IMR-90 (cell line): ENCODE results near the gene GRPR. TPM values are rescaled to one million over a fixed set of nuclear protein-coding genes. Genes with fewer than 3 reads are reported as not detected.

Source experiments
- ATAC-seq: fragments of 200-7000 bp; cut with Tn5 transposase; 2 replicates; pipeline ENCODE4 v1.9.1; 2020; ENCODE audit warnings: low read depth, mild to moderate bottlenecking, moderate library complexity
- BruUV-seq: library from RNA; stranded (reverse); fragments of 400-500 nt; replicated peaks from 2 replicates; lab custom pipeline; 2021; lab: Mats Ljungman, UMichigan
- CTCF ChIA-PET: fragments of 300-600 bp; formaldehyde crosslinking; extraction: SDS; loops from one replicate; lab custom pipeline; 2021; ENCODE audit warnings: antibody characterized with exemption; lab: Yijun Ruan, JAX
- POLR2A ChIA-PET: fragments of 300-600 bp; sonication (Branson Sonifier 250); formaldehyde crosslinking; loops from one replicate; lab custom pipeline; 2022; ENCODE audit warnings: antibody characterized with exemption; ENCODE audit not compliant: unreplicated experiment; lab: Charles Lee
- DNase-seq: peaks from one replicate; pipeline ENCODE4 v3.0.0; 2013
- H2AFZ ChIP-seq: replicated peaks from 2 replicates; pipeline ENCODE3; 2013; ENCODE audit warnings: low read length, mild to moderate bottlenecking; ENCODE audit not compliant: poor library complexity
- H2AK5ac ChIP-seq: 2 replicates; pipeline ENCODE4 v1.6.1; 2013; ENCODE audit warnings: low read depth, low read length, inconsistent platforms
- H2AK9ac ChIP-seq: replicated peaks from 2 replicates; pipeline ENCODE3; 2013; ENCODE audit warnings: mild to moderate bottlenecking, low read depth, low read length, moderate library complexity; ENCODE audit not compliant: poor library complexity
- H2BK120ac ChIP-seq: 2 replicates; pipeline ENCODE4 v1.6.1; 2013; ENCODE audit warnings: low read depth, low read length, inconsistent platforms
- H2BK15ac ChIP-seq: 3 replicates; pipeline ENCODE4 v1.6.1; 2013; ENCODE audit warnings: low read depth, low read length, inconsistent platforms
- H2BK20ac ChIP-seq: 2 replicates; pipeline ENCODE4 v1.6.1; 2013; ENCODE audit warnings: low read depth, mild to moderate bottlenecking, inconsistent platforms, low read length, moderate library complexity
- H2BK5ac ChIP-seq: 2 replicates; pipeline ENCODE4 v1.6.1; 2013; ENCODE audit warnings: mild to moderate bottlenecking, low read depth, low read length, inconsistent platforms; ENCODE audit not compliant: poor library complexity, severe bottlenecking
- H3K14ac ChIP-seq: replicated peaks from 2 replicates; pipeline ENCODE4 v1.6.1; 2013; ENCODE audit warnings: low read depth, low read length, inconsistent platforms
- H3K18ac ChIP-seq: 2 replicates; pipeline ENCODE4 v1.6.1; 2013; ENCODE audit warnings: low read depth, low read length, control low read depth
- H3K23ac ChIP-seq: 2 replicates; pipeline ENCODE4 v1.6.1; 2013; ENCODE audit warnings: low read depth, low read length, inconsistent platforms
- H3K27ac ChIP-seq: 2 replicates; pipeline ENCODE4 v1.5.1; 2013; ENCODE audit warnings: mild to moderate bottlenecking, control low read depth, low read length; ENCODE audit not compliant: insufficient read depth
- H3K27me3 ChIP-seq: 2 replicates; pipeline ENCODE4 v1.6.1; 2013; ENCODE audit warnings: low read length; ENCODE audit not compliant: control insufficient read depth, insufficient read depth
- H3K36me3 ChIP-seq: 2 replicates; pipeline ENCODE4 v1.6.1; 2013; ENCODE audit warnings: low read length, mixed read lengths; ENCODE audit not compliant: control insufficient read depth, insufficient read depth
- H3K4ac ChIP-seq: 2 replicates; pipeline ENCODE4 v1.6.1; 2013; ENCODE audit warnings: low read depth, low read length, inconsistent platforms
- H3K4me1 ChIP-seq: 2 replicates; pipeline ENCODE4 v1.6.1; 2013; ENCODE audit warnings: low read length, mixed read lengths; ENCODE audit not compliant: control insufficient read depth, insufficient read depth
- H3K4me2 ChIP-seq: 2 replicates; pipeline ENCODE4 v1.6.1; 2013; ENCODE audit warnings: low read depth, mild to moderate bottlenecking, control low read depth, low read length, moderate library complexity
- H3K4me3 ChIP-seq: 2 replicates; pipeline ENCODE4 v1.5.1; 2013; ENCODE audit warnings: low read depth, mild to moderate bottlenecking, control low read depth, low read length, moderate library complexity; ENCODE audit not compliant: insufficient read depth
- H3K56ac ChIP-seq: 2 replicates; pipeline ENCODE4 v1.6.1; 2013; ENCODE audit warnings: low read length, inconsistent platforms; ENCODE audit not compliant: insufficient read depth; ENCODE audit errors: extremely low read depth
- H3K79me1 ChIP-seq, 2 experiments: 2 replicates each; pipeline ENCODE4 v1.6.1; 2013; ENCODE audit warnings: low read length in 2 of 2, inconsistent platforms in 1 of 2, low read depth in 1 of 2
- H3K9ac ChIP-seq: 2 replicates; pipeline ENCODE4 v1.6.1; 2013; ENCODE audit warnings: low read depth, low read length, control low read depth
- H3K9me1 ChIP-seq: 2 replicates; pipeline ENCODE4 v1.6.1; 2013; ENCODE audit warnings: low read length, inconsistent platforms; ENCODE audit not compliant: insufficient read depth
- H3K9me3 ChIP-seq: 2 replicates; pipeline ENCODE4 v1.6.1; 2013; ENCODE audit warnings: low read length; ENCODE audit not compliant: control insufficient read depth, insufficient read depth
- H4K20me1 ChIP-seq: 2 replicates; pipeline ENCODE4 v1.6.1; 2013; ENCODE audit warnings: low read length, inconsistent platforms; ENCODE audit not compliant: insufficient read depth
- H4K5ac ChIP-seq: 2 replicates; pipeline ENCODE4 v1.6.1; 2013; ENCODE audit warnings: mild to moderate bottlenecking, low read depth, low read length, control low read depth
- H4K8ac ChIP-seq, 2 experiments: 2 replicates each; pipeline ENCODE4 v1.6.1; 2013; ENCODE audit warnings: low read depth in 2 of 2, low read length in 2 of 2, control low read depth in 1 of 2, inconsistent platforms in 1 of 2
- H4K91ac ChIP-seq: 2 replicates; pipeline ENCODE4 v1.6.1; 2013; ENCODE audit warnings: low read depth, low read length, inconsistent platforms; ENCODE audit not compliant: insufficient read depth
- CEBPB ChIP-seq: IDR thresholded peaks from 2 replicates; pipeline ENCODE4 v1.6.1; 2012; ENCODE audit warnings: low read depth, low read length, improper control_type of control experiment
- ELK1 ChIP-seq: fragments of 150-350 bp; IDR thresholded peaks from 2 replicates; pipeline ENCODE4 v1.6.1; 2016; ENCODE audit warnings: low read depth, mild to moderate bottlenecking, low read length, moderate library complexity, borderline replicate concordance
- MAZ ChIP-seq: IDR thresholded peaks from 2 replicates; pipeline ENCODE4 v1.6.1; 2012; ENCODE audit warnings: low read depth, mild to moderate bottlenecking, low read length, improper control_type of control experiment, moderate library complexity, borderline replicate concordance
- NFE2L2 ChIP-seq: fragments of 150-350 bp; IDR thresholded peaks from 2 replicates; pipeline ENCODE4 v1.6.1; 2016; ENCODE audit warnings: low read depth, mild to moderate bottlenecking, low read length
- RAD21 ChIP-seq: IDR thresholded peaks from 2 replicates; pipeline ENCODE4 v1.6.1; 2012; ENCODE audit warnings: low read length, improper control_type of control experiment
- RCOR1 ChIP-seq: IDR thresholded peaks from 2 replicates; pipeline ENCODE4 v1.6.1; 2012; ENCODE audit warnings: mild to moderate bottlenecking, low read length, improper control_type of control experiment; ENCODE audit not compliant: insufficient replicate concordance
- SMC3 ChIP-seq: fragments of 150-350 bp; IDR thresholded peaks from 2 replicates; pipeline ENCODE4 v1.6.1; 2016; ENCODE audit warnings: low read depth, mild to moderate bottlenecking, antibody characterized with exemption, low read length, moderate library complexity
- USF2 ChIP-seq: fragments of 150-350 bp; IDR thresholded peaks from 2 replicates; pipeline ENCODE4 v1.6.1; 2017; ENCODE audit warnings: mild to moderate bottlenecking, antibody characterized with exemption, low read length, low read depth
- WGBS, 2 experiments: methylation state at CpG; one replicate each; pipeline versions ENCODE4 v1.1.5 to v1.1.7; 2013; ENCODE audit warnings: missing lambda C conversion rate in 2 of 2; ENCODE audit not compliant: insufficient read length in 1 of 2; ENCODE audit errors: extremely low coverage in 2 of 2; 5-methylcytosine and 5-hydroxymethylcytosine counted together
- dilution Hi-C: fragments of 300-500 bp; cut with HindIII; formaldehyde crosslinking; loops from one replicate; pipeline ENCODE4 v1.14.3; 2018; ENCODE audit warnings: low sequenced_read_pairs; ENCODE audit not compliant: unreplicated experiment
- in situ Hi-C: fragments of 300-500 bp; cut with MboI; formaldehyde crosslinking; loops from 3 replicates; pipeline ENCODE4 v1.14.3; 2019; ENCODE audit warnings: low sequenced_read_pairs, inconsistent platforms, mixed read lengths
- intact Hi-C: fragments of 100-400 bp; cut with micrococcal nuclease; formaldehyde crosslinking; loops from 2 replicates; pipeline ENCODE4 v1.10.0; 2022
- polyA plus RNA-seq, 3 experiments: library from polyadenylated mRNA; depleted of rRNA; stranded (reverse); fragments of >200 nt; gene quantifications; 2 replicates each; pipeline ENCODE4 v1.2.3, GENCODE V29; 2012; ENCODE audit warnings: low replicate concordance in 1 of 3
- total RNA-seq: library from RNA; depleted of rRNA; stranded (reverse); fragments of >200 nt; gene quantifications from 2 replicates; pipeline ENCODE4 v1.2.3, GENCODE V29; 2012

GRPR gene
- total and polyA plus RNA-seq, 2 of the 4 experiments (the other 2 are of a cell fraction): 9.2 to 13.6 TPM

GRCh38 chrX:16100673-16101072 is 22.7 kb upstream of the GRPR start:
- Histone ChIP-seq H3K4me3 (no peak overlapping the region), H2BK5ac (no peak overlapping the region), H3K14ac (no peak overlapping the region), H4K20me1 (no peaks in the 10 kb centered on the region), H3K4me1 (no peaks in the 10 kb centered on the region), H3K9me3 (peaks cover 2% of the 10 kb centered on the region; the same call in 1 of the 2 replicates), H4K5ac (no peak overlapping the region), H2BK15ac (no peak overlapping the region), H4K8ac (no peak overlapping the region), H3K18ac (no peak overlapping the region), H2AK5ac (no peak overlapping the region), H3K79me1 (no peaks in the 10 kb centered on the region), H3K9ac (no peak overlapping the region), H2AFZ (no peak overlapping the region), H3K23ac (no peak overlapping the region), H2AK9ac (no peak overlapping the region), H3K4me2 (no peak overlapping the region), H3K27me3 (peaks cover 5% of the 10 kb centered on the region), H3K4ac (no peak overlapping the region), H4K91ac (no peak overlapping the region), H3K9me1 (no peaks in the 10 kb centered on the region), H2BK120ac (no peak overlapping the region), H3K27ac (no peak overlapping the region), H2BK20ac (no peak overlapping the region), H3K56ac (no peak overlapping the region), H3K36me3 (no peaks in the 10 kb centered on the region)
- dilution Hi-C loops (no loop called here), in situ Hi-C loops (no loop called here), intact Hi-C loops (no loop called here)
- no peak for TF ChIP-seq RAD21
- no peak for TF ChIP-seq SMC3
- no peak for TF ChIP-seq NFE2L2
- TF ChIP-seq MAZ: no peak
- no peak for TF ChIP-seq ELK1
- TF ChIP-seq USF2: no peak
- TF ChIP-seq CEBPB: no peak
- no peak for TF ChIP-seq RCOR1
- no TSS peak for BruUV-seq
- no CpG with 5 or more reads among the region's 4 CpGs for WGBS, 2 experiments
- DNase-seq (no peak), ATAC-seq (no peak)
- POLR2A ChIA-PET: no interaction called here
- CTCF ChIA-PET: no interaction called here
